HG03442 (cell line): ENCODE measurements around the gene XPO4.
"Not testable (repeated sequence)": the region's sequence is repeated elsewhere in the genome, so short reads cannot be mapped to it uniquely, and the experiment has no call there.

Experiments
- ATAC-seq: cut with Tn5 transposase; IDR thresholded peaks from one replicate; pipeline ENCODE4 v1.9.1; 2021; ENCODE audit warnings: mild to moderate bottlenecking, moderate library complexity; ENCODE audit not compliant: unreplicated experiment

The XPO4 gene

GRCh38 chr13:20902438-20903163 lies at the start of gene XPO4:
Gene XPO4, minus strand, starts transcription at chr13:20902746. Its CDS starts 8 bp downstream, at chr13:20902738.
- peak; percentile 92 for ATAC-seq

GRCh38 chr13:20948001-20948400 lies 45.5 kb upstream of the XPO4 start:
- ATAC-seq = not testable (repeated sequence)

GRCh38 chr13:20945952-20946383 lies 43.4 kb upstream of the XPO4 start:
- ATAC-seq = no peak

- no peak for ATAC-seq
Measured at GRCh38 chr13:20942938-20943559, 40.5 kb upstream of the XPO4 start.

GRCh38 chr13:20940511-20940910 lies 38.0 kb upstream of the XPO4 start:
- ATAC-seq = not testable (repeated sequence)

- ATAC-seq = no peak
Measured at GRCh38 chr13:20940083-20940482, 37.5 kb upstream of the XPO4 start.

GRCh38 chr13:20939662-20940061 lies 37.1 kb upstream of the XPO4 start:
- ATAC-seq = no peak

GRCh38 chr13:20938302-20938701 lies 35.8 kb upstream of the XPO4 start:
- no peak for ATAC-seq

GRCh38 chr13:20927596-20928257 lies 25.2 kb upstream of the XPO4 start:
- no peak for ATAC-seq

- ATAC-seq = not testable (repeated sequence)
Measured at GRCh38 chr13:20925395-20925790, 22.8 kb upstream of the XPO4 start.

GRCh38 chr13:20924758-20925394 lies 22.3 kb upstream of the XPO4 start:
- ATAC-seq = no peak

- ATAC-seq = no peak
Measured at GRCh38 chr13:20923272-20923671, 20.7 kb upstream of the XPO4 start.

- no peak for ATAC-seq
Measured at GRCh38 chr13:20921572-20921971, 19.0 kb upstream of the XPO4 start.

GRCh38 chr13:20915676-20916075 lies 13.1 kb upstream of the XPO4 start:
- not testable (repeated sequence) for ATAC-seq

GRCh38 chr13:20911037-20911436 lies 8.5 kb upstream of the XPO4 start:
- ATAC-seq = no peak

GRCh38 chr13:20908714-20909497 lies 6.4 kb upstream of the XPO4 start:
- no peak for ATAC-seq

GRCh38 chr13:20904908-20905307 lies 2.4 kb upstream of the XPO4 start:
- ATAC-seq = no peak

- no peak for ATAC-seq
Measured at GRCh38 chr13:20903164-20903475, 574 bp upstream of the XPO4 start.

- ATAC-seq = peak; percentile 30
Measured at GRCh38 chr13:20901668-20902437, 693 bp downstream of the XPO4 start.

GRCh38 chr13:20894245-20894644 lies 8.3 kb downstream of the XPO4 start:
- no peak for ATAC-seq
